ENCODE results near the gene ACOX1.
A peak's percentile ranks its signal among the peaks of the same experiment; 100 is the strongest.

The ACOX1 gene

DNA sequence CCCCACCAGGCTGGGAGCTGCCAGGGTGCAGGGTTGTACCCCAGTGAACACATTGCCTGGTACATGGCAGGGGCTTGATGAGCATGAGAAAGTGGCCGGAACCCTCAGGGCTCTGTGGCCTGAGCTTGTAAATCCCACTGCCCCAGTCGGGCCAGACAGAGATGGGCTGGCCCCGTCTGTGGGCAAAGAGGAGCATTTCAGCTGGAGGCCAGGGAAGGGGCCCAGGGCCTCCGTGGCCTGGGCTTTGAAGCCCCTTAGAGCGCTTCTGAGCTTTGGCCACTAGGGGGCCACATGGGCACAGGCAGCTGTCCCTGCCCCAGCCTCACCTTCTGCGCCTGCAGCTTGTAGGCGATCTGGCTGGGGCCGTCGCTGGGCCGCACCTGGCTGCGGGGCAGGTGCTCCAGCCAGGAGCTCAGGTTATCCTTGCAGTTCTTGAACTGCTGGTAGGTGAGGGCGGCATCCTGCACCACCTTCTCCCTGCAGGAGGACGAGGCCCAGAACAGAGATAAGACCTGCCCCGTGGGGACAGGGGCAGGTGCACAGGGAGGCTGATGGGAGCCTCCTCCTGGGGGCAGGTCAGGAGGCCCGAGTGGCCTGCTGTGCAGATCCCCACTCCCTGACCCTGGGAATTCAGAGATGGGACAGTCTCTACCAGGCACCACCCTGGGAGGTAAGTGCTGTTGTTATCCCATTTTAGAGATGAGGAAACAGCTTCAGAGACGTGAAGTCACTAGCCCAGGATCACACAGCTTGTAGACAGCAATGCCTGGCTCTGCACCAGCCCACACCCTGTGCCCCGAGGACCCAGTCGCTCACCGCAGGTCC lies 35.3 kb upstream of the ACOX1 start:
- peak overlapping the region; percentile 70 for H3K27ac Mint-ChIP-seq
- ATAC-seq, result peak; percentile 84
- H3K4me1 Mint-ChIP-seq, result peaks cover 8% of the 10 kb centered on the region
- H3K9me3 Mint-ChIP-seq, result no peaks in the 10 kb centered on the region
- H3K27me3 Mint-ChIP-seq, result peaks cover 7% of the 10 kb centered on the region
- no peak overlapping the region for H3K4me3 Mint-ChIP-seq
- H3K36me3 Mint-ChIP-seq, result no peaks in the 10 kb centered on the region

DNA sequence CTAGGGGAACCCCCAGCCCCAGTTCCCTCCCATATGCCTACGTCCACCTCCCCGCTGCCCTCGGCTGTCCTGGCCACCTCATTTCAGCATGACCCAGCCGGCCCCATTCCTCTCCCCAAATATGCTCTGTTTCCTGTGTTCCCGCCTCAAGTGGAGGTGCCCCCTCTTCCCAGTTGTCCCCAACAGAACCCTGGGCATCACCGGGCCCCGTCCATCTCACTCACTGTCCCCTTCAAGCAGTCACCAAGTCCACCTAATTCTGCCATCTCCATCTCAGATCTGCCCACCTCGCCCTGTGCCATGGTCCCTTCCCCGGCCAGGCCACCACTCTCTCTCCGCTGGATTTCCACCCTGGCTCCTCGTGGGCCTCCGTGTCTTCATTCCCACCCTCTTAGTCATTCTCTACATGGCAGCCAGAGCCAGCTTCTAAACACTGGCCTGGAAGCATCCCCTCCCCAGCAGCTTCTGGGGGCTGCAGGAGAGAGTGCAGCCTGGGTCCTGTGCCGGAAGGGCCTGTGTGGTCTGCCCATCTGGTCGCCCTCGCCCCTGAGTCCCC lies 34.5 kb upstream of the ACOX1 start:
- ATAC-seq, result no peak
- Mint-ChIP-seq H3K36me3 (no peaks in the 10 kb centered on the region), H3K4me3 (no peak overlapping the region), H3K27me3 (peaks cover 7% of the 10 kb centered on the region), H3K27ac (no peak overlapping the region), H3K9me3 (no peaks in the 10 kb centered on the region), H3K4me1 (peaks cover 8% of the 10 kb centered on the region)

DNA sequence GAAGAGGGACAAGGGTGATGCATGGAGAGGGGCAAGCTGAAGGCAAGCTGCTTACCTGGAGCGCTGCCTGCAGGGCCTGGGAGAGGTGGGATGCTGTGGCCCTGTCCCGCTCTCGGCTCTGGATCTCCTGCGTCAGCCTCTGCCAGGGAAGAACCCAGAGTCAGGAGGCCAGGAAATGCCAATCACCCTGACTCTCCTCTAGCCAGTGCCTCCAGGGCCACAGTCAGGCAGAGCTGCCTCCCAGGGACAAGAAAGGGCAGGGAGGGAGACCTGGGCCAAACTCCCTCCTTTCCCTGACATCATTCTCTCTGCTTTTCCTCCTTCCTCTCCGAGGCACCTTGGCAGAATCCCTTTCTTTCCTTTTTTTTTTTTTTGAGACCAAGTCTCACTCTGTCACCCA lies 33.0 kb upstream of the ACOX1 start:
- Mint-ChIP-seq H3K4me3 (no peak overlapping the region), H3K4me1 (peaks cover 8% of the 10 kb centered on the region), H3K27me3 (peaks cover 7% of the 10 kb centered on the region), H3K36me3 (no peaks in the 10 kb centered on the region), H3K9me3 (no peaks in the 10 kb centered on the region), H3K27ac (no peak overlapping the region)
- no peak for ATAC-seq

DNA sequence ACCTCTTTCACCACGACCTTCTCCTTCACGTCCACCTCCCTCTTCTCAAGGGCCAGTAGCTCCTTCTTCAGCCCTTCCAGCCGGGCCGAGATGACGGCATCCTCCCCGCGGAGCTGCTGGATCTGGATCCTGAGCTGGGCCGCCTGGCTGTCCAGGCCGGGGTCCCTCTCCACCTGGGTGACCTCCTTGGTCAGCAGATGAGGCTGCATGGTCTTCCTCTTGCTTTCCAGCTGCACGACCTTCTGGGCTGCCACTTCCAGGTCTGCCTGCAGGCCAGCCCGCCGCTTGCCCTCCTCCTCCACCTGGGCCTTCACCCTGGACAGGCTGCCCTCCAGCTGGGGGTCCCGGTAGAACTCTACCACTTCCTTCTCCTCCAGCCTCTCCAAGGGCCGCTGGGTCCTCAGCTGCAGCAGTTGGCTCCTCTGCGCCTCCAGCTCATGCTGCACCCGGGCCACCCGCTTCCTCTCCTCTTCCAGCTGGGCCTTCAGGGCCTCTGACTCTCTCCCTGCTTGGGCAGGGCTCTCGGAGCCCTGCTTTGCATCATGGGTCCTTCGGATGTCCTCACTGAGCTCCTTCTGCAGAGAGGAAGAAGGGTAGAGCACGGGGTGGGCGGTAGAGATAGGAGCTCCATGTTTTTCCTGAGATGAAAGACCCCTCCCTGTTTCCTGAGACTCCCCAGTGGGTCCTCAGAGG lies 31.1 kb upstream of the ACOX1 start:
- Mint-ChIP-seq H3K36me3 (peaks cover 8% of the 10 kb centered on the region), H3K27me3 (peaks cover 7% of the 10 kb centered on the region), H3K9me3 (no peaks in the 10 kb centered on the region), H3K4me1 (peaks cover 16% of the 10 kb centered on the region), H3K4me3 (no peak overlapping the region), H3K27ac (peak overlapping the region; percentile 51)
- ATAC-seq, result no peak

DNA sequence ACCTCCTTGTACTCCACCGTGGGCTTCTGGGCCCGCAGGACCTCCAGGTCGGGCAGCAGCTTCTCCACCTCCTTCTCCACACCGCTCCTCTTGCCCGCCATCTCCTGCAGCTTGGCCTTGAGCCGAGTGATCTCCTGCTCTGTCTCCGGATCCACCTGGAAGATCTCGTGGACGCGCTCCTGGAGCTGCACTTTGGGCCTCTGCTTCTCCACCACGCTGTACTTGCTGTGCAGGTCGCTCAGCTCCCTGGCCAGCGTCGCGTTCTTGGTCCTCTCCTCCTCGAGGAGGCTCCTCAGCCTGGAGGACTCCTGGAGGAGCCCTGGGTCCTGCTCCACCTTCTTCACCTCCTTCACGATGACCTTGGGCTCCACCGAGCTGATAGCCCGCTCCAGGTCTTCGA lies 30.5 kb upstream of the ACOX1 start:
- Mint-ChIP-seq H3K4me3 (no peak overlapping the region), H3K4me1 (peaks cover 15% of the 10 kb centered on the region), H3K27me3 (peaks cover 7% of the 10 kb centered on the region), H3K36me3 (peaks cover 8% of the 10 kb centered on the region), H3K27ac (peak overlapping the region; percentile 51), H3K9me3 (no peaks in the 10 kb centered on the region)
- no peak for ATAC-seq

DNA sequence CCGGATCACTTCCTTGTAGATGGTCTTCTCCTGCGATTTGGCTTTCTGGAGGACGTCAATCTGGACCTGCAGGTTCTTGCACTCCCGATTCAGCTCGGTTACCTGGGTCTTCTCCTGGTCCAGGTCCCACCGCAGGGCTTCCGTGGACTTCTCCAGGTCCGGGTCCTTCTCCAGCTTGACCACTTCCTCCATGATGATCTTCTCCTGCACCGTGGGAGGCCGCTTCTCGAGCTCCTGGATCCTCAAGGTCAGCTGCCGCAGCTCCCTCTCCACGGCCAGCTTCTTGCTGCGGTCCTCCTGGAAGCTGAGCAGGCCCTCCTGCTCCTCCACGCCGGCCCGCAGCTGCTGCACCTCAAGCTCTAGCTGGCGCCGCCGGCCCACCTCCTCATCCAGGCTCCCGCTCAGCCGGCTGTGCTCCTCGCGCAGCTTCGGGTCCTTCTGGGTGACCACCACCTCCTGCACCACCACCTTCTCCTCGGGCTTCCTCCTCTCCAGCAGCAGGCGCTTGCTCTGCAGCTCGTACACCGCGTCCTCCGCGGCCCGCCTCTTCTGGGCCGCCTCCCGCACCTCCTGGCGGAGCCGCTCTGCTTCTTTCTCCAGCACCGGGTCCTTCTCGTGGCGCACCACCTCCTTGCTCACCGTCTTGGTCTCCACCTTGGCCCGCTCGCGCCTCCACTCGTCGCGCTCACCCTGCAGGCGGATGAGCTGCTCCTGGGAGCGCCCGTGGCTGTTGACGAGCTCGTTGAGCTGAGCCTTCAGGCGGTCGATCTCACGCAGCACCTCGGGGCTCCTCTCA lies 29.9 kb upstream of the ACOX1 start:
- H3K9me3 Mint-ChIP-seq, result no peaks in the 10 kb centered on the region
- H3K4me1 Mint-ChIP-seq, result peaks cover 9% of the 10 kb centered on the region
- no peak for ATAC-seq
- H3K36me3 Mint-ChIP-seq, result peaks cover 8% of the 10 kb centered on the region
- peaks cover 1% of the 10 kb centered on the region for H3K27me3 Mint-ChIP-seq
- no peak overlapping the region for H3K4me3 Mint-ChIP-seq
- peak overlapping the region; percentile 51 for H3K27ac Mint-ChIP-seq

DNA sequence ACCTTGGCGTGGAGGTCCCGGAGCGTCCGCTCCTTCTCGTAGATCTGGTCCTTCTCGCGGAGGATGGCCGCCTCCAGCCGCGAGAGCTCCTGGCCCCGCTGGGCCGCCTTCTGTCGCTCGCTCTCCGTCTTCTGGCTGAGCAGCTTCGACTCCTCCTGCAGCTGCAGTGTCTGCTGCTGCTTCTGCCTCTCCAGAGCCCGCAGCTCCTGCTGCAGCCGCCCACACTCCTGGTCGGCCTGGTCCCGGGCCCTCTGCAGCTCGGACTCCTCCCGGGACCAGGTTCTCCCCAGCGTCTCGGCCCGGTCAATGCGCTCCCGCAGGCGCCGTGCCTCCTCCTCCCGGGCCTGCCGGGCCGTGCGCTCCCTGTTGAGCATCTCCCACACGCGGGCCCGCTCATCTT lies 29.2 kb upstream of the ACOX1 start:
- H3K9me3 Mint-ChIP-seq, result no peaks in the 10 kb centered on the region
- H3K27me3 Mint-ChIP-seq, result no peaks in the 10 kb centered on the region
- no peak for ATAC-seq
- no peak overlapping the region for H3K27ac Mint-ChIP-seq
- peaks cover 8% of the 10 kb centered on the region for H3K36me3 Mint-ChIP-seq
- H3K4me3 Mint-ChIP-seq, result no peak overlapping the region
- H3K4me1 Mint-ChIP-seq, result peaks cover 8% of the 10 kb centered on the region

DNA sequence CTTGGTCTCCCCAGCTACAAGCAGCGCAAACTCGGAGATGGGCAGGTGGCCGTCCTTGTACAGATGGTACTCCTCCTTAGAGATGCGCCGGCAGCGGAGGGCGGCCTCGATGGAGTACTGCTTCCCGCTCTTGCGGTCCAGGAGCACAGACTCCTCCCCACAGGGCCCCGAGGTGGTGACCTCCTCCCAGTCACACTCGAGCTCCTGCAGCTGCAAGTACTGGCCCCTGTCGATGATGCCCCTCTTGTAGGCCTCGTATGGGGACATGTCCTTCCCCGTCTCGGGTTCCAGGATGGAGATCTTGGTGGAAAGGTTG lies 28.8 kb upstream of the ACOX1 start:
- no peak for ATAC-seq
- no peak overlapping the region for H3K27ac Mint-ChIP-seq
- H3K4me3 Mint-ChIP-seq, result no peak overlapping the region
- no peaks in the 10 kb centered on the region for H3K27me3 Mint-ChIP-seq
- no peaks in the 10 kb centered on the region for H3K9me3 Mint-ChIP-seq
- peaks cover 8% of the 10 kb centered on the region for H3K36me3 Mint-ChIP-seq
- H3K4me1 Mint-ChIP-seq, result peaks cover 8% of the 10 kb centered on the region

DNA sequence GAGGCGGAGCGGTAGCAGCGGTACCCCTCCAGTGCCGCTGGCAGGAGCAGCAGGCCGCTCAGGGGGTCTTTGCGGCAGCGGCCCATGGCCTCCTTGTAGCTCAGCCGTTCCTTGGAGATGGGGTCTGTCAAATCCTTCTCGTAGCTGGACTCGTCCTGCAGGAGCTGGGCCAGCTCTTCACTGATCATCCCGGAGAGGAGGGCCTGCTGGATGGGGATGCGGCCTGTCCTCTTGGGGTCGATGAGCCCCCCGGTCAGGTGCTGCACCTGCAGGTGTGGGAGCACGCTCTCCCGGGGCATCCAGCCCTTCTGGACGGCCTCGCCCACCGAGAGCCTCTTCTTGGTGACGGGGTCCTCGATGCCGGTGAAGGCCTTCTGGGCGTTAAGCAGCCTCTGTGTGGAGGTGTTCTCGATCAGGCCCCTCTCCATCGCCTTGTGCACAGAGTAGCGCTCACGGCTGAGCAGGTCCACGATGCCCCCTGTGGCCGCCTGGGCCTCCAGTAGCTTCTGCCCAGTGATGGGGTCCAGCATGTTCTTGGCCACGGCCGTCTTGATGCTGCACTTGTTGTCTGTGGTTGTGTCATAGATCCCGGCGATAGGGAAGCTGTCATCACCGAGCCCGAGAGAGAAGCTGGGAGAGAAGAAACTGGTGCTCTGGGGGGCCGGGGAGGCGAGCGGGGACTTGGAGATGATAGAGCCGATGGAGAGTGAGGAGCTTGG lies 28.3 kb upstream of the ACOX1 start:
- Mint-ChIP-seq H3K36me3 (peaks cover 8% of the 10 kb centered on the region), H3K27ac (no peak overlapping the region), H3K4me1 (peaks cover 8% of the 10 kb centered on the region), H3K27me3 (no peaks in the 10 kb centered on the region), H3K9me3 (no peaks in the 10 kb centered on the region), H3K4me3 (no peak overlapping the region)
- no peak for ATAC-seq

DNA sequence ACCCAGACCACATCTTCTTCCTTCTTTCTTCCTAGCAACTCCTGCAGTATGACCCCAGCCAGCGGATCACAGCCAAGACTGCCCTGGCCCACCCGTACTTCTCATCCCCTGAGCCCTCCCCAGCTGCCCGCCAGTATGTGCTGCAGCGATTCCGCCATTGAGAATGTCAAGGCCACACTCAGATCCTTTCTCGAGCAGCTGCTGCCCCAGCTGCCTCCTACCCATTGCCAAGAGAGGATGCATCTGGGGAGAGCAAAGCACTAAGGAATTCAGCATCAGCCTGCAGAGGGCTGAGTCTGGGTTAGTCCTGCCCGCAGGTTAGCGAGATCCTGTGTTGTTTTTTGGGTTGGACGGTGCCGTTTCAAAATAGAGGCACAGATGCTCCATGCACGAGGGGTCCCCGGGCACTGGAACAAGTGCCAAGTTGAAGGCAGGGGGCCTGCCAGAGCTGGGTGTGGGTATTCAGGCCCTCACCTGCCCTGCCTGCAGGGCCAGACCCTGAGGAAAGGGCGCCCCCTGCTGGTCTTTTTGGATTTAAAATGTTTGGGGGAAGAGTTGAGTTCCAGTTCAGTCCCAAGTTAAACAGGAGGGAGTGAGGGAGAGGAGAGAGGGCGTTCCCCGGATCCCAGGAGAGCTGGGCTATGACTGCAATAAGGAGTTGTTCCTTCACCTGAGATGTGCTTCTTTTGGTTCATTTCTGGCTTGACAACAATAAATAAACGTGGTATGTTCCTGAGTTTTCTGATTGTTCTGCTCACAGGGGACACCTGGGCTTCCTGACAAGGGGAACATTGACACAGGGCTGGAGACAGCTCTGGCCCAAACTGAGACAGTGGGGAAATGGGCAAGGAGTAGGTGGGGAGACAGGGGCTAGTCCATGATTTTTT lies 26.5 kb upstream of the ACOX1 start:
- no peak overlapping the region for H3K4me3 Mint-ChIP-seq
- no peaks in the 10 kb centered on the region for H3K27me3 Mint-ChIP-seq
- peak; percentile 50 for ATAC-seq
- H3K9me3 Mint-ChIP-seq, result no peaks in the 10 kb centered on the region
- peaks cover 8% of the 10 kb centered on the region for H3K4me1 Mint-ChIP-seq
- peaks cover 8% of the 10 kb centered on the region for H3K36me3 Mint-ChIP-seq
- peak overlapping the region; percentile 70 for H3K27ac Mint-ChIP-seq

DNA sequence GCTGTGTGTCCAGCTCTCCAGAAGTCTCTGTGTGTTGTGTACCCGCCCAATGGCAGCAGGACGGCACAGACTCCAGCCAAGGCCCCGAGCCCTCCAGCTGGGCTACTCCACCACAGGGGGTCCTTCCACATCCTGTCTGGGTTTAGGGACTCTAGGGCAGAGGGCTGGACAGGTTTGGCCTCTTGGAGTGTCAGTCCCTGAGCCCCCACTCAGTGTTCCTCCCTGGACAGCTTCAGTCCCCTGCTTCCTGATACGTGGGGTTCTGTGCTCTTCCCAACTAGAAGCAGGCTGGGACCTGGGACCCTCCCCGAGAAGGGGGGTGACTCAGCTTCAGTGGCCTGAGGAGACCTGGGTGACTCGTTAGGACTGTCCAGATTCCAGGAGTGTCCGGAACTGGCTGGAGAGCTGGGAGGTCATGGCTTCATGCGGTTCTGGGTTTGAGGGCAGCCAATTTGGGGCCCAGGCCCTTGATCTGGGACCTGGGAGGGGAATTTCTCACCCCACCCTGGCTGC lies 25.8 kb upstream of the ACOX1 start:
- Mint-ChIP-seq H3K9me3 (no peaks in the 10 kb centered on the region), H3K4me1 (peaks cover 8% of the 10 kb centered on the region), H3K36me3 (peaks cover 8% of the 10 kb centered on the region), H3K4me3 (no peak overlapping the region), H3K27ac (no peak overlapping the region), H3K27me3 (no peaks in the 10 kb centered on the region)
- ATAC-seq, result no peak

DNA sequence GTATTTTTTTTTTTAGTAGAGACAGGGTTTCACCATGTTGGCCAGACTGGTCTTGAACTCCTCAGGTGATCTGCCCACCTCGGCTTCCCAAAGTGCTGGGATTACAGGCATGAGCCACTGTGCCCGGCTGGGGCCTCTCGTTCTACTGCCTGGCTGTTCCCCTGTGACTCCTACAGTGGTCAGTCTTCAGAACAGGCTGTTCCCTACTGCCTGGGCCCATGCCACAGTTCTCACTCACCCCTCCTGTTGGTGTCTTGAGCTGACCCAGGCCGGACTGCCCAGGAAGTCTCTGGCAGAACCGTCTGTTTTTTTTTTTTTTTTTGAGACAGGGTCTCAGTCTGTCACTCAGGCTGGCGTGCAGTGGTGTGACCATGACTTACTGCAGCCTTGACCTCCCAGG lies 24.9 kb upstream of the ACOX1 start:
- Mint-ChIP-seq H3K4me1 (peaks cover 8% of the 10 kb centered on the region), H3K27me3 (no peaks in the 10 kb centered on the region), H3K9me3 (no peaks in the 10 kb centered on the region), H3K4me3 (no peak overlapping the region), H3K36me3 (peaks cover 8% of the 10 kb centered on the region), H3K27ac (no peak overlapping the region)
- no peak for ATAC-seq

DNA sequence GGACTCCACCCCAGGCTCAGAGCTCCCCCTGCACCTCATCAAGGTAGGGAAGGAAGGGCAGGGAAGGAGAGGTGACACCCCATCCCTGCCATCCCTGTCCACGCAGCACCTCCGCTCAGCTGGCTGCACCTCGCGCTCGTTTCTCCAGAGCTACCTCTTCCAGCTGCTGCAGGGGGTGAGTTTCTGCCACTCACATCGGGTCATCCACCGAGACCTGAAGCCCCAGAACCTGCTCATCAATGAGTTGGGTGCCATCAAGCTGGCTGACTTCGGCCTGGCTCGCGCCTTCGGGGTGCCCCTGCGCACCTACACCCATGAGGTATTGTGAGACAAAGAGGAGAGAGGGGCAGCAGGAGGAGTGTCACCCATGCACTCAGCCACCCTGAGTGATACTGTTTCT lies 23.1 kb upstream of the ACOX1 start:
- no peaks in the 10 kb centered on the region for H3K27me3 Mint-ChIP-seq
- H3K36me3 Mint-ChIP-seq, result peaks cover 8% of the 10 kb centered on the region
- H3K27ac Mint-ChIP-seq, result no peak overlapping the region
- ATAC-seq, result no peak
- no peaks in the 10 kb centered on the region for H3K9me3 Mint-ChIP-seq
- peaks cover 17% of the 10 kb centered on the region for H3K4me1 Mint-ChIP-seq
- H3K4me3 Mint-ChIP-seq, result no peak overlapping the region
